Measurements from ENCODE around the gene IL17RD. TPM values are rescaled to one million over a fixed set of nuclear protein-coding genes. Genes with fewer than 3 reads are reported as not detected.

Gene IL17RD
- total RNA-seq, 1 experiment from 2014 or later = 3.1 TPM

DNA sequence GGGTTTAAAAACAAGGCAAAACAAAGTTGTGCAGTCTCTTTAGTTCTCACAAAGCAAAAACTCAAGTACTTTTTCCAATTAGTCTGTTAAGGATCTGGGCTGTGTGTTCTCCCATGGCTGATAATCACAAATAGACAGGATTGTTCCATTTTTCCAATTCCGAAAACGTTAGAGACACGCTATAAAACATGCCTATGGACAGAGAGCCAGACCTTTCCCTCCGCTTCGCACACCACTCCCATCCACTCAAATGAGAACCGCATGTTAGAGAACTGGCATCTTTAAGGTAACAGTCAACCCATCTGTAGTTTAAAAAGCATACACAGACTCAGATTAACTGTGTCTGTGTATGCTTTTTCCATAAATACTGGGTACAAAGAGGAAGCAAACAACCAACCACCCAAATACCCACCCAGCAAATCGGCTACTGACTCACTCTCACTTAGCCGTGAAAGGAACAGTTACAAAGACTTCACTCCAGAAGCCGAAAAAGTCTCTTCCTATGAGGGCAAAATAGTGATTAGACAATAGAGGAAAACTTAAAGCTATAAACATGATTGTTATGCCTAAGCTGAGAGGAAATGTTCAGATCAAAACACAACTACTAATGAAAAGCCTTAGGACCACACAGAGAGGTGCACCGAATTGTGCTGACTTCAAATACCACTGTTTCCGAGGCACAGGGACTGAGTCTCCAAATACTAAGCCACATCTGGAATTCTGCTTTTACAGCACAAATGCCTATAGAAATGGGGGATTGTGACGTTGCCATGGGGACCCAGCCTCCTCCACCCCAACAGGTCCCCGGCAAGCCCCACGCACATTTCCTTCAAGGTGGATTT lies 36.1 kb downstream of the IL17RD start:
- no peak overlapping the region for H3K4me3 Mint-ChIP-seq (ENCODE audit: unreplicated experiment)

GRCh38 chr3:57127891-57128518 lies 37.1 kb downstream of the IL17RD start:
- ChIA-PET CTCF (no interaction called here), POLR2A (no interaction called here)
- H3K4me3 Mint-ChIP-seq (ENCODE audit: unreplicated experiment) = no peak overlapping the region
- TF ChIP-seq, protein P1, sequence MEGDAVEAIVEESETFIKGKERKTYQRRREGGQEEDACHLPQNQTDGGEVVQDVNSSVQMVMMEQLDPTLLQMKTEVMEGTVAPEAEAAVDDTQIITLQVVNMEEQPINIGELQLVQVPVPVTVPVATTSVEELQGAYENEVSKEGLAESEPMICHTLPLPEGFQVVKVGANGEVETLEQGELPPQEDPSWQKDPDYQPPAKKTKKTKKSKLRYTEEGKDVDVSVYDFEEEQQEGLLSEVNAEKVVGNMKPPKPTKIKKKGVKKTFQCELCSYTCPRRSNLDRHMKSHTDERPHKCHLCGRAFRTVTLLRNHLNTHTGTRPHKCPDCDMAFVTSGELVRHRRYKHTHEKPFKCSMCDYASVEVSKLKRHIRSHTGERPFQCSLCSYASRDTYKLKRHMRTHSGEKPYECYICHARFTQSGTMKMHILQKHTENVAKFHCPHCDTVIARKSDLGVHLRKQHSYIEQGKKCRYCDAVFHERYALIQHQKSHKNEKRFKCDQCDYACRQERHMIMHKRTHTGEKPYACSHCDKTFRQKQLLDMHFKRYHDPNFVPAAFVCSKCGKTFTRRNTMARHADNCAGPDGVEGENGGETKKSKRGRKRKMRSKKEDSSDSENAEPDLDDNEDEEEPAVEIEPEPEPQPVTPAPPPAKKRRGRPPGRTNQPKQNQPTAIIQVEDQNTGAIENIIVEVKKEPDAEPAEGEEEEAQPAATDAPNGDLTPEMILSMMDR (IDR thresholded peaks at IDR 0.05; ENCODE audit: insufficient read depth in 1 of 2, low read depth in 1 of 2, low read length in 1 of 2, severe bottlenecking in 1 of 2, unreplicated experiment in 1 of 2) = no peak
- no peak overlapping the region for H3K4me3 ChIP-seq (ENCODE audit: low read depth, low read length)
- no peak for DNase-seq
- no peaks in the 10 kb centered on the region for H3K27me3 Mint-ChIP-seq (ENCODE audit: insufficient read depth, unreplicated experiment)
- no peaks in the 10 kb centered on the region for H3K9me3 Mint-ChIP-seq (ENCODE audit: unreplicated experiment)
- intact Hi-C loops (cut with micrococcal nuclease; ENCODE audit: unreplicated experiment) = no loop called here
- H3K4me1 Mint-ChIP-seq (ENCODE audit: low read depth, unreplicated experiment) = no peaks in the 10 kb centered on the region
- H3K9me3 ChIP-seq = no peaks in the 10 kb centered on the region
- H3K27me3 ChIP-seq (replicated peaks; ENCODE audit: control insufficient read depth, insufficient read depth, low read length) = no peaks in the 10 kb centered on the region
- no peaks in the 10 kb centered on the region for H3K36me3 Mint-ChIP-seq (ENCODE audit: insufficient read depth, unreplicated experiment)
- no peaks in the 10 kb centered on the region for H3K4me1 ChIP-seq
- H3K27ac Mint-ChIP-seq (ENCODE audit: unreplicated experiment) = no peak overlapping the region
- H3K36me3 ChIP-seq (ENCODE audit: control insufficient read depth, insufficient read depth, low read length) = no peaks in the 10 kb centered on the region
- BruUV-seq (replicated peaks) = no TSS peak

More for the DNA sequence above, 36.1 kb downstream of the IL17RD start:
- Histone ChIP-seq H3K36me3 (ENCODE audit: control insufficient read depth, insufficient read depth, low read length) (no peaks in the 10 kb centered on the region), H3K27me3 (replicated peaks; ENCODE audit: control insufficient read depth, insufficient read depth, low read length) (no peaks in the 10 kb centered on the region), H3K9me3 (no peaks in the 10 kb centered on the region), H3K4me1 (no peaks in the 10 kb centered on the region), H3K4me3 (ENCODE audit: low read depth, low read length) (no peak overlapping the region)
- POLR2A ChIA-PET = no interaction called here
- no peaks in the 10 kb centered on the region for H3K36me3 Mint-ChIP-seq (ENCODE audit: insufficient read depth, unreplicated experiment)
- no TSS peak for BruUV-seq (replicated peaks)
- intact Hi-C loops (cut with micrococcal nuclease; ENCODE audit: unreplicated experiment) = no loop called here
- no peak for DNase-seq
- H3K27me3 Mint-ChIP-seq (ENCODE audit: insufficient read depth, unreplicated experiment) = no peaks in the 10 kb centered on the region
- no peaks in the 10 kb centered on the region for H3K4me1 Mint-ChIP-seq (ENCODE audit: low read depth, unreplicated experiment)
- CTCF ChIA-PET = no interaction called here
- no peaks in the 10 kb centered on the region for H3K9me3 Mint-ChIP-seq (ENCODE audit: unreplicated experiment)
- TF ChIP-seq, protein P1 (IDR thresholded peaks at IDR 0.05; ENCODE audit: insufficient read depth in 1 of 2, low read depth in 1 of 2, low read length in 1 of 2, severe bottlenecking in 1 of 2, unreplicated experiment in 1 of 2) = no peak
- H3K27ac Mint-ChIP-seq (ENCODE audit: unreplicated experiment) = no peak overlapping the region

- no peaks in the 10 kb centered on the region for H3K9me3 ChIP-seq
- no peaks in the 10 kb centered on the region for H3K4me1 ChIP-seq
- Mint-ChIP-seq H3K27ac (ENCODE audit: unreplicated experiment) (no peak overlapping the region), H3K36me3 (ENCODE audit: insufficient read depth, unreplicated experiment) (no peaks in the 10 kb centered on the region), H3K9me3 (ENCODE audit: unreplicated experiment) (no peaks in the 10 kb centered on the region), H3K4me3 (ENCODE audit: unreplicated experiment) (no peak overlapping the region), H3K4me1 (ENCODE audit: low read depth, unreplicated experiment) (no peaks in the 10 kb centered on the region), H3K27me3 (ENCODE audit: insufficient read depth, unreplicated experiment) (no peaks in the 10 kb centered on the region)
- DNase-seq = no peak
- H3K4me3 ChIP-seq (ENCODE audit: low read depth, low read length) = no peak overlapping the region
- intact Hi-C loops (cut with micrococcal nuclease; ENCODE audit: unreplicated experiment) = no loop called here
- no peaks in the 10 kb centered on the region for H3K36me3 ChIP-seq (ENCODE audit: control insufficient read depth, insufficient read depth, low read length)
- CTCF ChIA-PET = interaction anchor here (0.6 kb wide), 2 partner anchors 12 to 25 kb away, joined by 3 to 6 read pairs; no protein-coding TSS in a partner anchor
- TF ChIP-seq, protein P1 (IDR thresholded peaks at IDR 0.05; ENCODE audit: insufficient read depth in 1 of 2, low read depth in 1 of 2, low read length in 1 of 2, severe bottlenecking in 1 of 2, unreplicated experiment in 1 of 2) = no peak
- no TSS peak for BruUV-seq (replicated peaks)
- H3K27me3 ChIP-seq (replicated peaks; ENCODE audit: control insufficient read depth, insufficient read depth, low read length) = no peaks in the 10 kb centered on the region
- POLR2A ChIA-PET = no interaction called here
Measured at GRCh38 chr3:57126244-57126643, 38.9 kb downstream of the IL17RD start.

Measured in Caco-2 (cell line).